HG03342 (cell line): ENCODE results near the gene ECD.

ENCODE experiments used
- ATAC-seq: cut with Tn5 transposase; IDR thresholded peaks from one replicate; pipeline ENCODE4 v1.9.1; 2021; ENCODE audit warnings: mild to moderate bottlenecking, moderate library complexity; ENCODE audit not compliant: unreplicated experiment

ECD gene

DNA sequence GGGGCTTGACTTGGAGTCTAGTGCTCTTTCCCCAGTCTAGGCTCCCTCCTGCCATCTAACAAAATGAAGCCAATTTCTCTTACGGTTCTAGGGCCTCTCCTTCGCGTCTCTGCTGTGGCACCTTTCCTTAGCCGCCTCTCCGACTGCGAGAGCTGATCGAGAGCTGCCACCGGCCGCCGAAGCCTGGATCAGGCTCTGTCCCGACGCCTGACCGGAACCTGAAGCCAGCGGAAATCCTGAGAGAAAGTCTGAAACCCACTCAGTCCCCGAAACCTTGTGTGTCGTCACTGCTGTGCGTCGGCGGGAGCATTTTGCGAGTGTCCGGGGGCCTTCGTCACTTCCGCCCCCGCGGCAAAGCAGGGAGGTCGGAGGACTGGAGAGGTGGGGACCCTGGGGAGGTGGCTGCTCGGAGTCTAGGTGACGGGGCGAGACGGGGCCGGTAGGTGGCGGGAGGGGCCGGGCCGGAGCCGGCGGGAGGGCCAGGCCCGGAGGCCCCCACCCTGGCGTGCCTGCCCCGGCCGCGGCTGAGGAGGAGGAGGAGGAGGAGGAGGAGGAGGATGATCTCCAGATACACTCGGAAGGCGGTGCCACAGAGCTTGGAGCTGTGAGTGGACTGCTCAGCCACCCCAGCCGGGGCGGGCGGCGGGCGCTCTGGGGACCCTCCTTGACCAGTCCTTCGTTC lies at the start of gene ECD, which contains the start of gene FAM149B1:
Gene ECD, minus strand, starts transcription at position 226 of the 682 bp plus-strand sequence. CDS start 4,071 bp downstream, outside the sequence.
Gene FAM149B1, plus strand, starts transcription at position 337 of the 682 bp plus-strand sequence. Its CDS starts 221 bp downstream, at position 558.
- peak; percentile 92 for ATAC-seq

GRCh38 chr10:73215749-73216148 lies 47.9 kb upstream of the ECD start:
- no peak for ATAC-seq

GRCh38 chr10:73211106-73211811 lies 43.5 kb upstream of the ECD start:
- ATAC-seq, result no peak

DNA sequence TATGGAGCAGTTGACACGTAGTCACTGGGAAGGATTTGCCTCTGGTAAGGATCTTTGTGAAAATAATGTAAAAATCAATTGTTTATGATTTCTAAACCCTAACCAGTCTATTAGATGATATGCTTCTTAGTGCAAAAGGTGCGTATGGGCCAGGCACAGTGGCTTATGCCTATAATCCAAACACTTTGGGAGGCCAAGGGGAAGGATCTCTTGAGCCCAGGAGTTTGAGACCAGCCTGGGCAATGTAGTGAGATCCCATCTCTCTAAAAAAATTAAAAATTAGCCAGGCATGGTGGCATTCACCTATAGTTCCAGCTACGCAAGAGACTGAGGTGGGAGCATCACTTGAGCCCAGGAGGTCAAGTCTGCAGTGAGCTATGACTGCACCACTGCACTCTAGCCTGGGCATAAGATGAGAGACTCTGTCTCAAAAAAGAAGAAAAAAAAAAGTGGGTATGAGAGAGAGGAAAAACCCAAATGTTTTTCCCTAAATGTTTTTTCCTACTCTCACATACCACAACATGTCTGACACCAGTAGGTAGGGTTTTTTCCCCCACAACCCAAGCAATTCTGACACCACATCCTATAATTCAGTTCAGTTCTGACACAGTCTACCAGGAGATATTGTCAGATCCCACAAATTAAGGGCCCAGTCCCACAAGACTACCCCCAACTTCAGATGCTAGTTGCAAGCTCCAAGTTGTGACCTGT lies 42.7 kb upstream of the ECD start:
- no peak for ATAC-seq

DNA sequence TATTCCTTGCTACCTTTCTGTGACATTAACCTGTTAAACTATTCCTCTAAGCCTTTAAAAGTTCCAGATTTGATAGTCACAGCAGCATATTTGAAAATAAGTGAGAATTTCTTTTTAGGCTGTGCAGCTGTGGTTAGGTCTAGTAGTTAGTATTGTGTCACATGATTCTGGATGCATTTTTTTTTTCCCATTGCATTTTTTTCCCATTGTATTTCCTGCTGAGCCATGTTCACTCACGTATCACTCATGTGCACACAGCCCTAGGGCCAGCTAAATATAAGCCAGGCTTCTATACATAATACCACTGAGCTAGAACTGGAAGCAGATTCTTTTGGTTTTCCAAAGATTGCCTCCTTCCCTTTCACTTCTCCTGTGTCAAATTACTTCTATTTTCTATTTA lies 41.9 kb upstream of the ECD start:
- ATAC-seq, result no peak

- no peak for ATAC-seq
These were observed 40.1 kb upstream of the ECD start for GRCh38 chr10:73207883-73208282.

DNA sequence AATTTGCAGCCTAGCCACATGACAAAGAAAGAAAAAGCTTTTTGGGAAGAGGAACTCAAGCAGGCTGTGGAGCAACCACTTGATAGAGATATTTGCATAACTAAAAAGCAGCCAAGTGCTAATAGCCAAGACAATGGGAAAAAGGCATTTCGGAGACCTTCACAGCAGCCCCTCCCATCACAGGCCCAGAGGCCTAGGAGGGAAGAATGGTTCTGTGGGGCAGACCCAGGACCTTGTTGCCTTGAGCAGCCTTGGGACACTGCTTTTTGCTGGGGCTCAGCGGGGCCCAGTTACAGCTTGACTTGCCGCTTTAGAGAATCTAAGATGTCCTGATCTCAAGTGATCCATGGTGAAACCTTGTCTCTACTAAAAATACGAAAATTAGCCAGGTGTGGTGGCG lies 38.6 kb upstream of the ECD start:
- ATAC-seq, result no peak

GRCh38 chr10:73205890-73206289 lies 38.1 kb upstream of the ECD start:
- ATAC-seq, result no peak

DNA sequence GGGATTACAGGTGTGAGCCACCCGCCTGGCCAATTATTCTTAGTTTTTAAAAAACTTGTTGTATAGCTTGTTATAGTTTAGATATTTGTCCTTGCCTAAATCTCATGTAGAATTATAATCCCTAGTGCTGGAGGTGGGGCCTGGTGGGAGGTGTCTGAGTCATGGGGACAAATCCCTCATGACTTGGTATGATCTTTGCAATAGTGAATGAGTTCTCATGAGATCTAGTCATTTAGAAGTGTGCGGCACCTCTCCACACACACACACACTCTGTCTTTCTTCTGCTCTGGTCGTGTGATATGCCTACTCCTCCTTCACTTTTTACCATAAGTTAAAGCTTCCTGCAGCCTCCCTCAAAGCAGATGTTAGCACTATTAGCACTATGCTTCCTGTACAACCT lies 37.3 kb upstream of the ECD start:
- ATAC-seq, result no peak

- ATAC-seq, result no peak
These were observed 22.4 kb upstream of the ECD start for GRCh38 chr10:73190188-73190587.

DNA sequence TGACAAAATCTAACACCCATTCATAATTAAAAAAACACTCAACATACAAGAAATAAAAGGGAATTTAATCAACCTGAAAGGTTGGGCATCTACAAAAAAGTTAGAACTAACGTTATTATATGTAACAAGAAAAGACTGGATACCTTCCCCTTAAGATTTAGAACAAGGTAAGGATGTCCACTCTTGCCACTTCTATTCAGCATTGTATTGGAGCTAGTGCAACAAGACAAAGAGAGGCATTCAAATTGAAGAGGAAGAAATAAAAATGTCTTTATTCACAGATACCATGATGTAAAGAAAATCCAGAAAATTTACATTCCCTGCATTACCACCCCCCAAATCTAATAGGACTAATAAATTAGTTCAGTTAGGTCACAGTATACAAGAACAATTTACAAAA lies 18.5 kb upstream of the ECD start:
- no peak for ATAC-seq

DNA sequence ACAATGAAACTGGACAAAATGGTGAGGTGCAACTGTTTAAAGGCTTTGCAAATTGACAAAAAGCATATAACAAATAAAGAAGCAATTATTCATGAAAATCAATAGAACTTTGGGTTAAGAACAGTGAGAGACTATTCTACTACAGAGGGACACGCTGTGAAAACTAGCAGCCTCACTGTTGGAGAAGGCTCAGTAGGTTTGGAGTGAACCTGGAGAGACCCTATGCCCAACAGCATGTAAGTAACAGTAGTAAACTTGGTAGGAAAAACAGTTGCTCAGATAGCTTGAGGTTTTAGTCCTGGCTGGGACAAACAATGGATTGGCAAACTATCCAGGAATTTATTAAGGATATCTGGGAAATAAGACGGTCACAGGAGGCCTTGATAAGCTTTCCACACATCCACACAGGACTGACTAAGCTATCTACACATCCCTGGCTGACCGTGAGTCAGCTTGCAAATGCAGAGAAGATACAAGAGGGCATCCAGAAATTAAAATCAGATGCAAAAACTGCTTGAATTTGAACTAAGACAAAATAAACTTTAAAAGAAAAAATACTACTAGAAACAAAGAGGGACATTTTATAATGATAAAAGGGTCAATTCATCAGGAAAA lies 16.0 kb upstream of the ECD start:
- no peak for ATAC-seq

DNA sequence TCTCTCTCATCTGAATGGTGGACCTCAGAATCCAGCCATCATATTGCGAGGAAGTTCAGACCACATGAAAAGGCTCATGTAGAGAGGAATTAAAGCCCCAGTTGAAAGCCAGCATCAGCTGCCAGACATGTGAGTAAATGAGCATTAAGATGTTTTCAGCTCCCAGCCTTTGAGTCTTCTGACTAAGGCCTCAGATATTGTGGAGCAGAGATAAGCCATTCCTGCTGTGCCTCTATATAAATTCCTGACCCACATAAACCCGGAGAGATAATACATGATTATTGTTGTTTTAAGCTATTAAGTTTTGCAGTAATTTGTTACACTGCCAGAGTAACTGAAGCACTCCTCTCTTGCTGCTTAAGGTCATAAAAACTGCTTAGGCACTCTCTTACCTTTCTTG lies 14.8 kb upstream of the ECD start:
- ATAC-seq, result no peak

- ATAC-seq, result no peak
These were observed 6.5 kb upstream of the ECD start for GRCh38 chr10:73174148-73174925.

DNA sequence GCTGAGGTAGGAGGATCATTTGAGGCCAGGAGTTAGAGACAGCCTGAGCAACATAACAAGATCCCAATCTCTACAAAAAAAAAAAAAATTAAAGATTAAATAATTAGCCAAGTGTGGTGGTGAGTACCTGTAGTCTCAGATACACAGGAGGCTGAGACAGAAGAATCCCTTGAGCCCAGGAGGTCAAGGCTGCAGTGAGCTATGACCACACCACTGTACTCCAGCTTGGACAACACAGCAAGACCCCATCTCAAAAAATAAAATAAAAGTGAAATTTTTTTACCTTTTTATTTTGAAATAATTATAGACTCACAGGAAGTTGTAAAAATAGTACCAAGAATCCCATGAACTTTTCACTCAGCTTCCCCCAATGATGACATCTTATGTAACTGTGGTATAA lies 5.1 kb upstream of the ECD start:
- no peak for ATAC-seq

- no peak for ATAC-seq
These were observed 1.5 kb upstream of the ECD start for GRCh38 chr10:73169320-73169719.

DNA sequence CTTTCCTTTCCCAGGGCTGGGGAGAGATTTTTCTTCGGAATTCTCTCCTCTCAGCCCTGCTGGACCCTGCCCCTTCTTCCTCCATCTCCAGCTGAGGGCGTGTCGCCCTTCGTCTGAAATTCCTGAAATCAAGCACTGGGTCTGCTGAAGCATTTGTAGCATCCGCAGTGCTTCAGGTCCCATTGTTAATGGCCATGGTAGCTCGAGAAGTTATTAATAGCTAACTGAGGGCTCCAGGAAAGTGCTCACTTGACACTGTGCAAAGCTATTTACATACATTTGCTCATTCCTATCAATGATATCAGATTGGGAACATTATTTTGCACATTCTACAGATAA lies 626 bp upstream of the ECD start:
- ATAC-seq, result peak; percentile 19

GRCh38 chr10:73167458-73167782 lies 388 bp downstream of the ECD start:
- ATAC-seq, result no peak

DNA sequence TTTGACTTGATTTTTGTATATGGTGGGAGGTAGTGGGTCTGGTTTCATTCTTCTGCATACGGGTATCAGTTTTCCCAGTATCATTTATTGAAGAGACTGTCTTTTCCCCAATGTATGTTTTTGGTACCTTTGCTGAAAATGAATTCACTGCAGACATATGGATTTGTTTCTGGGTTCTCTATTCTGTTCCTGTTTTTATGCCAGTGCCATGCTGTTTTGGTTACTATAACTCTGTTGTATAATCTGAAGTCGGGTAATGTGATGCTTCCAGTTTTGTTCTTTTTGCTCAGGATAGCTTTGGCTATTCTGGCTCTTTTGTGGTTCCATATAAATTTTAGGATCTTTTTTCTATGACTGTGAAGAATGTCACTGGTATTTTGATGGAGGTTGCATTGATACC lies 836 bp downstream of the ECD start:
- no peak for ATAC-seq

GRCh38 chr10:73163096-73163495 lies 4.7 kb downstream of the ECD start:
- ATAC-seq, result no peak

GRCh38 chr10:73161662-73162061 lies 6.1 kb downstream of the ECD start:
- no peak for ATAC-seq
